Endothelial cell (in vitro differentiated cells): ENCODE measurements around the gene GK2. TPM values are rescaled to one million over a fixed set of nuclear protein-coding genes. Genes with fewer than 3 reads are reported as not detected.

Experiments
- DNase-seq: peaks from one replicate; pipeline ENCODE4 v3.0.0; 2021; ENCODE audit warnings: low spot score
- H3K27ac Mint-ChIP-seq: one replicate; pipeline ENCODE4 v1.8.0; 2021; ENCODE audit warnings: mixed read lengths, inconsistent platforms; ENCODE audit not compliant: unreplicated experiment
- H3K27me3 Mint-ChIP-seq: one replicate; pipeline ENCODE4 v1.8.0; 2021; ENCODE audit warnings: mild to moderate bottlenecking, moderate library complexity, mixed read lengths, inconsistent platforms; ENCODE audit not compliant: unreplicated experiment
- H3K36me3 Mint-ChIP-seq: one replicate; pipeline ENCODE4 v1.8.0; 2021; ENCODE audit warnings: mild to moderate bottlenecking, low read depth, mixed read lengths, inconsistent platforms; ENCODE audit not compliant: unreplicated experiment
- H3K4me1 Mint-ChIP-seq: one replicate; pipeline ENCODE4 v1.8.0; 2021; ENCODE audit warnings: mild to moderate bottlenecking, mixed read lengths, inconsistent platforms; ENCODE audit not compliant: unreplicated experiment
- H3K4me3 Mint-ChIP-seq: one replicate; pipeline ENCODE4 v1.8.0; 2021; ENCODE audit warnings: mild to moderate bottlenecking, mixed read lengths, inconsistent platforms; ENCODE audit not compliant: unreplicated experiment
- H3K9me3 Mint-ChIP-seq: one replicate; pipeline ENCODE4 v1.8.0; 2021; ENCODE audit warnings: mixed read lengths, inconsistent platforms; ENCODE audit not compliant: unreplicated experiment
- total RNA-seq: library from RNA; stranded (reverse); fragmentation: NEBNext Ultra II Directional; extraction: Animal tissue kit (Norgen Biotek cat#: 25700); gene quantifications from one replicate; pipeline ENCODE4 v1.2.1, GENCODE V29; 2021; ENCODE audit not compliant: unreplicated experiment
- TF ChIP-seq, protein P1 (sequence below): fragments of 200-600 bp; sonication (generic); IDR thresholded peaks from one replicate; pipeline ENCODE4 v1.5.0; 2021; ENCODE audit warnings: antibody characterized with exemption; ENCODE audit not compliant: unreplicated experiment

The GK2 gene
- total RNA-seq, 1 donor from 2014 or later, result not detected

DNA sequence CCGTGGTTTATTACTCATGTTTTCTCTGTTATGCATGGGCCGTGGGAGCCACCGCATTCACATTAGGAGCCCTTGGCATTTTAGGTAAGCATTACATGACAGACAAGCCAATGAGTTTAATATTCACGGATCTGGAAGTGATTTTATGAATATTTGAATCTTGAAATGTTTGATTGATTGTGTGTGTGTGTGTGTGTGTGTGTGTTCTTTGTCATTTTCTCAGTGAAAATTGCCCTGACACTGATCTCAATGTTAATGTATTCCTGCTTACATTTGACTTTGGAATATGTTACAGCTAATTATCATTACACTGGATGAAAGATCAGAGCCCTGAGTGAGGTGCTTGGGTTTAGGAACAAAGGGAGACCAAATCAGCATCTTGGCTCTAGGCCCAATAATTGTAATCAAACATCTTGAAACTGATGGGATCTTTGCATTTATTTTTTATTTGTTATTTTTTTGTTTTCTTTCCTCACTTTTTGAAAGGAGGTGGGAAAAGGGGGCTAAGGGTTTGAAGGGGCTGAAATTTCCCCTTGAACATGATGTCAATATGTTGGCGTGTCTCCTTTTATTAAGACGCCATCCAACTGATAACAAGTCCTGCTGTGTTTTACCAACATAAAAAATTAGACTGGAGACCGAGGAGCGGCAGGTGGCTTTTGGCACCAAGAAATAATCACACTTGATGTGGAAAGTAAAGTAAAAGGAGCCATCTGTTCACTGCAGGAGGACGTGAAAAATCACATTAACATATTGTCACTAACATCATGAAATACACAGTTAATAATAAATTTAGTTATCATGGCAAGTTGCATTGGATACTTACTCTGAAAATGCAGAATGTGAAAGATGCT lies 5.2 kb upstream of the GK2 start:
- H3K9me3 Mint-ChIP-seq, result no peaks in the 10 kb centered on the region

GRCh38 chr4:79404666-79405065 lies 3.4 kb downstream of the GK2 start:
- Mint-ChIP-seq H3K27me3 (no peaks in the 10 kb centered on the region), H3K4me3 (no peak overlapping the region), H3K36me3 (no peaks in the 10 kb centered on the region), H3K27ac (no peak overlapping the region), H3K9me3 (no peaks in the 10 kb centered on the region), H3K4me1 (no peaks in the 10 kb centered on the region)
- TF ChIP-seq, protein P1, sequence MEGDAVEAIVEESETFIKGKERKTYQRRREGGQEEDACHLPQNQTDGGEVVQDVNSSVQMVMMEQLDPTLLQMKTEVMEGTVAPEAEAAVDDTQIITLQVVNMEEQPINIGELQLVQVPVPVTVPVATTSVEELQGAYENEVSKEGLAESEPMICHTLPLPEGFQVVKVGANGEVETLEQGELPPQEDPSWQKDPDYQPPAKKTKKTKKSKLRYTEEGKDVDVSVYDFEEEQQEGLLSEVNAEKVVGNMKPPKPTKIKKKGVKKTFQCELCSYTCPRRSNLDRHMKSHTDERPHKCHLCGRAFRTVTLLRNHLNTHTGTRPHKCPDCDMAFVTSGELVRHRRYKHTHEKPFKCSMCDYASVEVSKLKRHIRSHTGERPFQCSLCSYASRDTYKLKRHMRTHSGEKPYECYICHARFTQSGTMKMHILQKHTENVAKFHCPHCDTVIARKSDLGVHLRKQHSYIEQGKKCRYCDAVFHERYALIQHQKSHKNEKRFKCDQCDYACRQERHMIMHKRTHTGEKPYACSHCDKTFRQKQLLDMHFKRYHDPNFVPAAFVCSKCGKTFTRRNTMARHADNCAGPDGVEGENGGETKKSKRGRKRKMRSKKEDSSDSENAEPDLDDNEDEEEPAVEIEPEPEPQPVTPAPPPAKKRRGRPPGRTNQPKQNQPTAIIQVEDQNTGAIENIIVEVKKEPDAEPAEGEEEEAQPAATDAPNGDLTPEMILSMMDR, result no peak
- no peak for DNase-seq

More for the DNA sequence above, 5.2 kb upstream of the GK2 start:
- H3K27me3 Mint-ChIP-seq, result no peaks in the 10 kb centered on the region
- H3K4me1 Mint-ChIP-seq, result no peaks in the 10 kb centered on the region
- no peak for DNase-seq
- TF ChIP-seq, protein P1, result no peak
- no peaks in the 10 kb centered on the region for H3K36me3 Mint-ChIP-seq
- no peak overlapping the region for H3K4me3 Mint-ChIP-seq
- H3K27ac Mint-ChIP-seq, result no peak overlapping the region

DNA sequence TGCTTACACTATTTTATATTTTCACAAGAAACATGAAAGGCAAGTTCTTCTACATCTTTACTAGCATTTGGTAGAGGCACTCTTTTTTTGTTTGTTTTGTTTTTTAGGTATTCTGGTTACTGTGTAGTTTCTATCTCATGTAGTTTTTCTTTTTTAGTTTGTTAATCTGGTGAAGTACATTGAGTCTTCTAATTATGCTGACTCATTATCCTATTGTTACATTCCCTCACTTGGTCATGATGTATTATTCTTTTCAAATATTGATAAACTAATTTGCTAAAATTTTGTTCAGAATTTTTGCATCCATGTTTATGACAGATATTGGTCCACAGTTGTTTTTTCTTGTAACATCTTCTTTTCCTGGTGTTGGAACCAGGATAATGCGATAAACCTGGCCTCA lies 4.7 kb downstream of the GK2 start:
- no peaks in the 10 kb centered on the region for H3K4me1 Mint-ChIP-seq
- H3K4me3 Mint-ChIP-seq, result no peak overlapping the region
- TF ChIP-seq, protein P1, result no peak
- H3K27ac Mint-ChIP-seq, result no peak overlapping the region
- H3K27me3 Mint-ChIP-seq, result no peaks in the 10 kb centered on the region
- H3K36me3 Mint-ChIP-seq, result no peaks in the 10 kb centered on the region
- no peaks in the 10 kb centered on the region for H3K9me3 Mint-ChIP-seq
- no peak for DNase-seq

GRCh38 chr4:79402332-79402851 lies 5.6 kb downstream of the GK2 start:
- no peaks in the 10 kb centered on the region for H3K9me3 Mint-ChIP-seq
- H3K27me3 Mint-ChIP-seq, result no peaks in the 10 kb centered on the region
- TF ChIP-seq, protein P1, result no peak
- no peak overlapping the region for H3K4me3 Mint-ChIP-seq
- no peak for DNase-seq
- H3K4me1 Mint-ChIP-seq, result peaks cover 3% of the 10 kb centered on the region
- no peaks in the 10 kb centered on the region for H3K36me3 Mint-ChIP-seq
- no peak overlapping the region for H3K27ac Mint-ChIP-seq

DNA sequence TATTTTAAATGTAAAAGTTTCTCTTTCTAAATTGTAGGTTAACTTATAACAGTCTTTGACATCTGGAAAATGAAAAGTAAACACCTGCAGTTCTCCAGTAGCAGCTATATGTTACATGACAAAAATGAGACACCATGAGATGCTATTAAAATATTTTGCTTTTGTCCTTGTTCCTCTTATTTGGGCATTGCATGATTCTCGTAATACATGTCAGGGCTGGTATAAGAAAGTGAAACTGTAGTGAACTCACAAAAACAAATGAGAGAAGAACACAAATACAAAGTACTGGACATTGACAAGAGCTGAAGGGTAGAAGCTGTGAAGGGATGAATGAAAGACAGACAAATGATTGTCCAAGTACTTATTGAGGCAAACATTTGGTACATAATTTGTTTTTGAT lies 9.0 kb downstream of the GK2 start:
- H3K4me1 Mint-ChIP-seq, result peaks cover 10% of the 10 kb centered on the region
- no peaks in the 10 kb centered on the region for H3K36me3 Mint-ChIP-seq
- no peak overlapping the region for H3K4me3 Mint-ChIP-seq
- TF ChIP-seq, protein P1, result no peak
- no peak overlapping the region for H3K27ac Mint-ChIP-seq
- H3K27me3 Mint-ChIP-seq, result no peaks in the 10 kb centered on the region
- no peaks in the 10 kb centered on the region for H3K9me3 Mint-ChIP-seq
- no peak for DNase-seq
